ENCODE results near the gene TLR10.

The TLR10 gene

GRCh38 chr4:38751341-38752010 lies 31.3 kb downstream of the TLR10 start:
- no peak overlapping the region for H3K4me3 ChIP-seq (ENCODE audit: low read depth, low read length)
- no peaks in the 10 kb centered on the region for H3K36me3 ChIP-seq
- DNase-seq = no peak
- no peak for TF ChIP-seq CTCF (IDR thresholded peaks at IDR 0.05; ENCODE audit: low read depth, low read length)
- H3K27me3 ChIP-seq (ENCODE audit: insufficient read depth, low read depth, severe bottlenecking) = no peaks in the 10 kb centered on the region
- no peak overlapping the region for H3K27ac ChIP-seq
- H3K9me3 ChIP-seq (ENCODE audit: severe bottlenecking) = peaks cover 6% of the 10 kb centered on the region

GRCh38 chr4:38749336-38749735 lies 33.5 kb downstream of the TLR10 start:
- Histone ChIP-seq H3K9me3 (ENCODE audit: severe bottlenecking) (peaks cover 6% of the 10 kb centered on the region), H3K36me3 (no peaks in the 10 kb centered on the region), H3K4me3 (ENCODE audit: low read depth, low read length) (no peak overlapping the region), H3K27me3 (ENCODE audit: insufficient read depth, low read depth, severe bottlenecking) (no peaks in the 10 kb centered on the region), H3K27ac (no peak overlapping the region)
- TF ChIP-seq CTCF (IDR thresholded peaks at IDR 0.05; ENCODE audit: low read depth, low read length) = no peak
- DNase-seq = no peak

- Histone ChIP-seq H3K27ac (no peak overlapping the region), H3K36me3 (no peaks in the 10 kb centered on the region), H3K27me3 (ENCODE audit: insufficient read depth, low read depth, severe bottlenecking) (no peaks in the 10 kb centered on the region), H3K9me3 (ENCODE audit: severe bottlenecking) (peaks cover 6% of the 10 kb centered on the region), H3K4me3 (ENCODE audit: low read depth, low read length) (no peak overlapping the region)
- no peak for TF ChIP-seq CTCF (IDR thresholded peaks at IDR 0.05; ENCODE audit: low read depth, low read length)
- no peak for DNase-seq
Measured at GRCh38 chr4:38747629-38748028, 35.2 kb downstream of the TLR10 start.

GRCh38 chr4:38745881-38746280 lies 36.9 kb downstream of the TLR10 start:
- Histone ChIP-seq H3K27ac (no peak overlapping the region), H3K27me3 (ENCODE audit: insufficient read depth, low read depth, severe bottlenecking) (no peaks in the 10 kb centered on the region), H3K4me3 (ENCODE audit: low read depth, low read length) (no peak overlapping the region), H3K9me3 (ENCODE audit: severe bottlenecking) (peaks cover 6% of the 10 kb centered on the region), H3K36me3 (no peaks in the 10 kb centered on the region)
- no peak for DNase-seq
- no peak for TF ChIP-seq CTCF (IDR thresholded peaks at IDR 0.05; ENCODE audit: low read depth, low read length)

- H3K27me3 ChIP-seq (ENCODE audit: insufficient read depth, low read depth, severe bottlenecking) = no peaks in the 10 kb centered on the region
- H3K36me3 ChIP-seq = no peaks in the 10 kb centered on the region
- no peak for DNase-seq
- no peak overlapping the region for H3K4me3 ChIP-seq (ENCODE audit: low read depth, low read length)
- H3K9me3 ChIP-seq (ENCODE audit: severe bottlenecking) = peaks cover 6% of the 10 kb centered on the region
- H3K27ac ChIP-seq = no peak overlapping the region
- no peak for TF ChIP-seq CTCF (IDR thresholded peaks at IDR 0.05; ENCODE audit: low read depth, low read length)
Measured at GRCh38 chr4:38743866-38744265, 38.9 kb downstream of the TLR10 start.

DNA sequence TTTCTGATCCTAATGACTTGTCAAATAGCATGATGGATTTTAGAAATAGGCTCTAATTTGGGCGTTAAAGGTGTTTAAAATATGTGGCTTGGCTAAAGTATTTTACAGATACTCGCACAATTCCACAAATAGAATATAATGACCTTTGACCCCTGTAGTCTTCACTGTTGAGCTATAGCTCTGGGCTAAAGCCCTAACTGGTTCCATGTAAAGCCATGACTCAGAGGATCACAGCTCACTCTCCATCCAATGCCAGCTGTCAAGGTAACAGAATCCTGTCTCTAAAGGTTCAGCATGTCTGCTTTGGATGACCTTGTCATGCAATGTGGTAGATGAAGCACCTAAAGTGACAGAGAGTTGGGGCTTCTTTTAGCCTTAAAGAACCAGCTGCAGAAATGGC lies 42.5 kb downstream of the TLR10 start:
- Histone ChIP-seq H3K27ac (no peak overlapping the region), H3K4me3 (ENCODE audit: low read depth, low read length) (no peak overlapping the region), H3K27me3 (ENCODE audit: insufficient read depth, low read depth, severe bottlenecking) (no peaks in the 10 kb centered on the region), H3K9me3 (ENCODE audit: severe bottlenecking) (no peaks in the 10 kb centered on the region), H3K36me3 (no peaks in the 10 kb centered on the region)
- TF ChIP-seq CTCF (IDR thresholded peaks at IDR 0.05; ENCODE audit: low read depth, low read length) = no peak
- no peak for DNase-seq

Data from WERI-Rb-1 (cell line).